AML-193 (cell line): ENCODE data around the gene TPRG1.

Experiments used
- DNase-seq, 2 experiments: peaks; one replicate each; lab custom pipeline; 2025; lab: John Stamatoyannopoulos, UW

Gene TPRG1

GRCh38 chr3:189355481-189356201 is 183.9 kb downstream of the TPRG1 start:
- no peak for DNase-seq

- DNase-seq: no peak
Observed at GRCh38 chr3:189360291-189360690, 188.5 kb downstream of the TPRG1 start.

GRCh38 chr3:189361103-189361835 is 189.5 kb downstream of the TPRG1 start:
- no peak for DNase-seq

GRCh38 chr3:189363590-189364255 is 192.0 kb downstream of the TPRG1 start:
- no peak for DNase-seq

- DNase-seq: peak; percentile 30 to 54
Observed at GRCh38 chr3:189365609-189366564, 194.1 kb downstream of the TPRG1 start.

GRCh38 chr3:189368384-189368783 is 196.6 kb downstream of the TPRG1 start:
- DNase-seq: no peak

- DNase-seq: peak in 1 of 2 experiments; percentile 11
Observed at GRCh38 chr3:189369636-189370035, 197.9 kb downstream of the TPRG1 start.

GRCh38 chr3:189372243-189372642 is 200.5 kb downstream of the TPRG1 start:
- no peak for DNase-seq
